K562 (cell line): Measurements from ENCODE around the gene SEMA3F. TPM values are rescaled to one million over a fixed set of nuclear protein-coding genes. Genes with fewer than 3 reads are reported as not detected.

Experiments
- BRF2 ChIP-seq: IDR thresholded peaks from 3 replicates; pipeline ENCODE4 v1.6.1; 2011; ENCODE audit warnings: borderline replicate concordance, mild to moderate bottlenecking; ENCODE audit not compliant: insufficient read length, insufficient read depth
- CHD7 ChIP-seq: fragments of 200-600 bp; sonication (generic); IDR thresholded peaks from one replicate; pipeline ENCODE4 v1.6.1; 2012; ENCODE audit warnings: mild to moderate bottlenecking, low read depth, low read length, inconsistent platforms
- ESRRA ChIP-seq: fragments of 450-650 bp; IDR thresholded peaks from 2 replicates; pipeline ENCODE4 v1.6.1; 2014; ENCODE audit warnings: low read depth, mild to moderate bottlenecking, moderate library complexity, borderline replicate concordance
- ETS2 ChIP-seq: IDR thresholded peaks from 2 replicates; pipeline ENCODE4 v1.6.1; 2016; ENCODE audit warnings: borderline replicate concordance, missing genetic modification characterization, mild to moderate bottlenecking, moderate library complexity, missing compliant biosample characterization; ENCODE audit not compliant: poor library complexity, severe bottlenecking
- NCOA6 ChIP-seq: fragments of 450-650 bp; IDR thresholded peaks from 2 replicates; pipeline ENCODE4 v1.6.1; 2017; ENCODE audit warnings: mild to moderate bottlenecking
- RBM34 ChIP-seq: fragments of 200-400 bp; formaldehyde crosslinking; IDR thresholded peaks from 2 replicates; pipeline ENCODE4 v1.6.1; 2018; ENCODE audit warnings: low read length, borderline replicate concordance; ENCODE audit not compliant: insufficient read depth
- ZNF280A ChIP-seq: fragments of 450-650 bp; IDR thresholded peaks from 2 replicates; pipeline ENCODE4 v1.6.1; 2018; ENCODE audit warnings: mild to moderate bottlenecking, low read depth; ENCODE audit not compliant: partially characterized antibody
- ZNF384 ChIP-seq: IDR thresholded peaks from 2 replicates; pipeline ENCODE4 v1.6.1; 2012; ENCODE audit warnings: low read depth, low read length, improper control_type of control experiment
- polyA plus RNA-seq, 8 experiments: library from polyadenylated mRNA; depleted of rRNA in 4 of 8; stranded (reverse) in 5 of 8; unstranded in 3 of 8; fragments of >200 nt; fragmentation: Nextera tagmentation in 2 of 8; fragmentation: Illumina TruSeq in 1 of 8; extraction: Ambion mirVana in 2 of 8; extraction: Trizol in 1 of 8; gene quantifications; 2 replicates each; pipeline versions ENCODE4 v1.2.1 to v1.2.3, GENCODE V29; 2011 to 2014; ENCODE audit warnings: inconsistent platforms in 1 of 8, missing spikeins in 1 of 8
- total RNA-seq, 7 experiments: library from RNA; depleted of rRNA in 6 of 7; stranded (reverse); fragments of >200 nt in 6 of 7; fragmentation: Illumina TruSeq in 2 of 7; extraction: Trizol in 2 of 7; gene quantifications; 2 replicates each; pipeline versions ENCODE4 v1.2.1 to v1.2.3, GENCODE V29; 2011 to 2021; ENCODE audit warnings: low replicate concordance in 1 of 7
- TF ChIP-seq, protein P1 (sequence below): fragments of 450-650 bp; IDR thresholded peaks from 2 replicates; pipeline ENCODE4 v1.6.1; 2017; ENCODE audit warnings: antibody characterized with exemption
- TF ChIP-seq, protein P2 (sequence below): IDR thresholded peaks from 2 replicates; pipeline ENCODE4 v1.6.1; 2014; ENCODE audit warnings: antibody characterized with exemption

SEMA3F gene
- total and polyA plus RNA-seq, 9 of the 15 experiments (the other 6 are each of a cell fraction or from before 2014, with no cell fraction given), result 0.58 to 3.0 (median 2.0) TPM; not detected in 2

GRCh38 chr3:50214824-50215223 lies 59.7 kb downstream of the SEMA3F start (continued):
- TF ChIP-seq CHD7 (no peak), ZNF384 (no peak), RBM34 (no peak), ETS2 (tag) (no peak), BRF2 (no peak), ESRRA (no peak), NCOA6 (no peak), ZNF280A (no peak)
- TF ChIP-seq, protein P1, sequence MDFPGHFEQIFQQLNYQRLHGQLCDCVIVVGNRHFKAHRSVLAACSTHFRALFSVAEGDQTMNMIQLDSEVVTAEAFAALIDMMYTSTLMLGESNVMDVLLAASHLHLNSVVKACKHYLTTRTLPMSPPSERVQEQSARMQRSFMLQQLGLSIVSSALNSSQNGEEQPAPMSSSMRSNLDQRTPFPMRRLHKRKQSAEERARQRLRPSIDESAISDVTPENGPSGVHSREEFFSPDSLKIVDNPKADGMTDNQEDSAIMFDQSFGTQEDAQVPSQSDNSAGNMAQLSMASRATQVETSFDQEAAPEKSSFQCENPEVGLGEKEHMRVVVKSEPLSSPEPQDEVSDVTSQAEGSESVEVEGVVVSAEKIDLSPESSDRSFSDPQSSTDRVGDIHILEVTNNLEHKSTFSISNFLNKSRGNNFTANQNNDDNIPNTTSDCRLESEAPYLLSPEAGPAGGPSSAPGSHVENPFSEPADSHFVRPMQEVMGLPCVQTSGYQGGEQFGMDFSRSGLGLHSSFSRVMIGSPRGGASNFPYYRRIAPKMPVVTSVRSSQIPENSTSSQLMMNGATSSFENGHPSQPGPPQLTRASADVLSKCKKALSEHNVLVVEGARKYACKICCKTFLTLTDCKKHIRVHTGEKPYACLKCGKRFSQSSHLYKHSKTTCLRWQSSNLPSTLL, result no peak
- TF ChIP-seq, protein P2, sequence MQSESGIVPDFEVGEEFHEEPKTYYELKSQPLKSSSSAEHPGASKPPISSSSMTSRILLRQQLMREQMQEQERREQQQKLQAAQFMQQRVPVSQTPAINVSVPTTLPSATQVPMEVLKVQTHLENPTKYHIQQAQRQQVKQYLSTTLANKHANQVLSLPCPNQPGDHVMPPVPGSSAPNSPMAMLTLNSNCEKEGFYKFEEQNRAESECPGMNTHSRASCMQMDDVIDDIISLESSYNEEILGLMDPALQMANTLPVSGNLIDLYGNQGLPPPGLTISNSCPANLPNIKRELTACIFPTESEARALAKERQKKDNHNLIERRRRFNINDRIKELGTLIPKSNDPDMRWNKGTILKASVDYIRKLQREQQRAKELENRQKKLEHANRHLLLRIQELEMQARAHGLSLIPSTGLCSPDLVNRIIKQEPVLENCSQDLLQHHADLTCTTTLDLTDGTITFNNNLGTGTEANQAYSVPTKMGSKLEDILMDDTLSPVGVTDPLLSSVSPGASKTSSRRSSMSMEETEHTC, result no peak
